K562 (cell line): ENCODE data around the gene CCDC141. TPM values are rescaled to one million over a fixed set of nuclear protein-coding genes. Genes with fewer than 3 reads are reported as not detected.

Experiments
- ATAC-seq: fragments of 200-7000 bp; cut with Tn5 transposase; 3 replicates; pipeline ENCODE4 v1.9.1; 2020; ENCODE audit warnings: moderate library complexity
- BruUV-seq: library from RNA; stranded (reverse); fragments of 400-500 nt; replicated peaks from 2 replicates; lab custom pipeline; 2021; lab: Mats Ljungman, UMichigan
- CTCF ChIA-PET: fragments of 300-600 bp; formaldehyde crosslinking; extraction: SDS; loops from one replicate; lab custom pipeline; 2021; ENCODE audit warnings: low intra/inter-chr PET ratio; lab: Yijun Ruan, JAX
- POLR2A ChIA-PET: fragments of 300-600, 350-650 bp; sonication (Branson Sonifier 250); formaldehyde crosslinking; extraction: SDS; loops from one replicate; lab custom pipeline; 2021; ENCODE audit warnings: antibody characterized with exemption, inconsistent platforms; lab: Yijun Ruan, JAX
- DNase-seq, 4 experiments: peaks; one replicate each; pipeline versions ENCODE4 v3.0.0 to v3.0.0-alpha.2; 2011 to 2018; ENCODE audit warnings: low spot score in 3 of 4, mixed read lengths in 3 of 4; ENCODE audit errors: extremely low read depth in 1 of 4
- FAIRE-seq: peaks from 2 replicates; lab custom pipeline; 2011; peaks lifted over from hg19 to GRCh38; lab: Jason Lieb, UNC
- H2AFZ ChIP-seq: 2 replicates; pipeline ENCODE4 v1.6.0; 2011; ENCODE audit warnings: low read depth, low read length, control low read depth, inconsistent platforms
- H3K27ac ChIP-seq: fragments of 200-600 bp; 3 replicates; pipeline ENCODE4 v1.8.0; 2011; ENCODE audit warnings: low read depth, mild to moderate bottlenecking, control low read depth, inconsistent platforms, low read length, moderate library complexity, mixed read lengths; ENCODE audit errors: extremely low read depth
- H3K27me3 ChIP-seq, 2 experiments: fragments of 300-600 bp in 1 of 2; 2 replicates in 1 of 2; 3 replicates in 1 of 2; pipeline versions ENCODE4 v1.6.0 to v1.8.0; 2011; ENCODE audit warnings: inconsistent platforms in 2 of 2, low read length in 2 of 2, mild to moderate bottlenecking in 1 of 2, mixed read lengths in 1 of 2, moderate library complexity in 1 of 2; ENCODE audit not compliant: control insufficient read depth in 2 of 2, insufficient read depth in 2 of 2
- H3K36me3 ChIP-seq: fragments of 300-600 bp; 3 replicates; pipeline ENCODE4 v1.8.0; 2011; ENCODE audit warnings: mild to moderate bottlenecking, low read length, inconsistent platforms; ENCODE audit not compliant: control insufficient read depth, insufficient read depth
- H3K4me1 ChIP-seq, 2 experiments: fragments of 200-600 bp in 1 of 2; replicated peaks in 1 of 2; 2 replicates in 1 of 2; 3 replicates in 1 of 2; pipeline versions ENCODE4 v1.5.1 to v1.8.0; 2011; ENCODE audit warnings: inconsistent platforms in 2 of 2, low read length in 2 of 2, mild to moderate bottlenecking in 1 of 2, mixed read lengths in 1 of 2, moderate library complexity in 1 of 2; ENCODE audit not compliant: control insufficient read depth in 2 of 2, insufficient read depth in 2 of 2
- H3K4me2 ChIP-seq: 2 replicates; pipeline ENCODE4 v1.6.1; 2011; ENCODE audit warnings: low read length, control low read depth, inconsistent platforms, mixed read lengths; ENCODE audit not compliant: insufficient read depth
- H3K4me3 ChIP-seq: fragments of 200-600 bp; sonication (generic), shearing (Covaris generic); 2 replicates; pipeline ENCODE4 v1.5.1; 2016; ENCODE audit warnings: control low read depth, inconsistent platforms
- H3K79me2 ChIP-seq: fragments of 200-600 bp; 3 replicates; pipeline ENCODE4 v1.8.0; 2011; ENCODE audit warnings: low read length, inconsistent platforms; ENCODE audit not compliant: control insufficient read depth, insufficient read depth
- H3K9ac ChIP-seq, 2 experiments: 2 replicates each; pipeline versions ENCODE4 v1.6.0 to v1.6.1; 2011; ENCODE audit warnings: low read depth in 2 of 2, low read length in 2 of 2, control low read depth in 1 of 2, inconsistent platforms in 1 of 2, mild to moderate bottlenecking in 1 of 2, mixed read lengths in 1 of 2; ENCODE audit not compliant: insufficient read depth in 1 of 2
- H3K9me1 ChIP-seq: one replicate; pipeline ENCODE4 v1.6.0; 2011; ENCODE audit warnings: inconsistent platforms, mild to moderate bottlenecking, low read length, moderate library complexity; ENCODE audit not compliant: control insufficient read depth, insufficient read depth
- H3K9me3 ChIP-seq: replicated peaks from 2 replicates; pipeline ENCODE4 v1.5.1; 2011; ENCODE audit warnings: low read depth, low read length, inconsistent platforms; ENCODE audit not compliant: control insufficient read depth, insufficient read depth
- H4K20me1 ChIP-seq: replicated peaks from 2 replicates; pipeline ENCODE4 v1.6.1; 2011; ENCODE audit warnings: low read length, inconsistent platforms, mixed read lengths; ENCODE audit not compliant: control insufficient read depth, insufficient read depth
- BRD4 ChIP-seq: fragments of 200-600 bp; sonication (generic); IDR thresholded peaks from 2 replicates; pipeline ENCODE4 v1.6.1; 2017; ENCODE audit warnings: inconsistent platforms
- C11orf30 ChIP-seq: fragments of 450-650 bp; IDR thresholded peaks from 2 replicates; pipeline ENCODE4 v1.6.1; 2016; ENCODE audit warnings: low read depth, mild to moderate bottlenecking
- DIDO1 ChIP-seq: fragments of 450-650 bp; IDR thresholded peaks from 2 replicates; pipeline ENCODE4 v1.6.1; 2016; ENCODE audit warnings: low read depth, missing biosample characterization, missing genetic modification characterization
- ETS2 ChIP-seq: IDR thresholded peaks from 2 replicates; pipeline ENCODE4 v1.6.1; 2016; ENCODE audit warnings: borderline replicate concordance, missing genetic modification characterization, mild to moderate bottlenecking, moderate library complexity, missing compliant biosample characterization; ENCODE audit not compliant: poor library complexity, severe bottlenecking
- MTF1 ChIP-seq: fragments of 250-450 bp; sonication (Bioruptor Pico); IDR thresholded peaks from 2 replicates; pipeline ENCODE4 v1.9.0; 2021; ENCODE audit warnings: moderate library complexity, mild to moderate bottlenecking, inconsistent platforms, borderline replicate concordance
- RBM14 ChIP-seq: fragments of 200-400 bp; formaldehyde crosslinking; IDR thresholded peaks from 2 replicates; pipeline ENCODE4 v1.6.1; 2018; ENCODE audit warnings: low read depth, mild to moderate bottlenecking, low read length, moderate library complexity, borderline replicate concordance; ENCODE audit not compliant: insufficient read depth
- SAFB2 ChIP-seq: fragments of 200-400 bp; formaldehyde crosslinking; IDR thresholded peaks from 2 replicates; pipeline ENCODE4 v1.6.1; 2018; ENCODE audit warnings: borderline replicate concordance, low read length, low read depth, moderate library complexity; ENCODE audit not compliant: severe bottlenecking
- SPI1 ChIP-seq: IDR thresholded peaks from 2 replicates; pipeline ENCODE4 v1.6.1; 2011; ENCODE audit warnings: low read depth, low read length, control low read depth, borderline replicate concordance
- ZBTB8A ChIP-seq: fragments of 450-650 bp; IDR thresholded peaks from 2 replicates; pipeline ENCODE4 v1.6.1; 2018; ENCODE audit warnings: mild to moderate bottlenecking, moderate library complexity; ENCODE audit not compliant: partially characterized antibody
- ZNF699 ChIP-seq: fragments of 250-450 bp; sonication (Bioruptor Pico); IDR thresholded peaks from 2 replicates; pipeline ENCODE4 v1.8.0; 2021; ENCODE audit warnings: mild to moderate bottlenecking, moderate library complexity; ENCODE audit not compliant: insufficient replicate concordance
- WGBS: fragments of 100-300 bp; shearing (Covaris generic); methylation state at CpG from one replicate; pipeline ENCODE4 v1.1.6; 2016; ENCODE audit warnings: low coverage, mixed read lengths; ENCODE audit not compliant: insufficient coverage; ENCODE audit errors: missing lambda C conversion rate; 5-methylcytosine and 5-hydroxymethylcytosine counted together
- in situ Hi-C: fragments of 300-500 bp; cut with MboI; formaldehyde crosslinking; loops from 4 replicates; pipeline ENCODE4 v1.15.0; 2018; ENCODE audit warnings: inconsistent platforms, mixed read lengths
- intact Hi-C: fragments of 100-400 bp; cut with micrococcal nuclease; formaldehyde crosslinking; loops from 2 replicates; pipeline ENCODE4 v1.14.2; 2022
- polyA plus RNA-seq, 8 experiments: library from polyadenylated mRNA; depleted of rRNA in 4 of 8; stranded (reverse) in 5 of 8; unstranded in 3 of 8; fragments of >200 nt; fragmentation: Nextera tagmentation in 2 of 8; fragmentation: Illumina TruSeq in 1 of 8; extraction: Ambion mirVana in 2 of 8; extraction: Trizol in 1 of 8; gene quantifications; 2 replicates each; pipeline versions ENCODE4 v1.2.1 to v1.2.3, GENCODE V29; 2011 to 2014; ENCODE audit warnings: inconsistent platforms in 1 of 8, missing spikeins in 1 of 8
- total RNA-seq, 7 experiments: library from RNA; depleted of rRNA in 6 of 7; stranded (reverse); fragments of >200 nt in 6 of 7; fragmentation: Illumina TruSeq in 2 of 7; extraction: Trizol in 2 of 7; gene quantifications; 2 replicates each; pipeline versions ENCODE4 v1.2.1 to v1.2.3, GENCODE V29; 2011 to 2021; ENCODE audit warnings: low replicate concordance in 1 of 7
- TF ChIP-seq, protein P1 (sequence below): IDR thresholded peaks from 2 replicates; pipeline ENCODE4 v1.6.1; 2011; ENCODE audit warnings: borderline replicate concordance, low read depth, mild to moderate bottlenecking, moderate library complexity, low read length; ENCODE audit not compliant: insufficient read depth, poor library complexity, severe bottlenecking
- TF ChIP-seq, protein P2 (sequence below): fragments of 250-450 bp; sonication (Bioruptor Pico); IDR thresholded peaks from 2 replicates; pipeline ENCODE4 v1.8.0; 2021; ENCODE audit warnings: moderate library complexity, mild to moderate bottlenecking, inconsistent platforms
- TF ChIP-seq, protein P3 (sequence below): sonication (generic); formaldehyde crosslinking; IDR thresholded peaks from 2 replicates; pipeline ENCODE4 v1.8.0; 2022; ENCODE audit warnings: mild to moderate bottlenecking, missing genetic modification reagents
- TF ChIP-seq, protein P4 (sequence below): sonication (generic); formaldehyde crosslinking; IDR thresholded peaks from 2 replicates; pipeline ENCODE4 v1.8.0; 2022; ENCODE audit warnings: mild to moderate bottlenecking, low read depth, missing genetic modification reagents

CCDC141 gene
- total and polyA plus RNA-seq, 9 of the 15 experiments (the other 6 are each of a cell fraction or from before 2014, with no cell fraction given) = 0.09 TPM; not detected in 8

DNA sequence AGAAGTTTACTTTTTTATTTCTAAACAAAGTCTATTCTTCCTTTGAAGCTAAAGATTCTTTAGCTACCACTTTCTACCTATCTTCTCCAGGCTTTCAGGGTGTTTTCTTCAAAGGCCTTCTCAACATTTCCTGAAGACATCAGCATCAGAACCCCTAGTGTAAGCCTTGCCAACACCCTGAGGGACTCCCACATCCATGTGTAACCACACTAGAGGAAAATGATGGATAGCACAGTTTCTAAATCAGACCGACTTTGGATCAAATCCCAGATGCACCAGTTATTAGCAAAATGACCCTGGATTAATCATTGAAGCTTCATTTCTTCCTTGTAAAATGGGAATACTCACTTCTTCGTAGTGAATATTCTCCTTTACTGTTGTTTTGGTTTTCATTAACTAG, 238.0 kb downstream of the CCDC141 start:
- Histone ChIP-seq H3K79me2 (no peaks in the 10 kb centered on the region), H3K4me2 (no peak overlapping the region), H2AFZ (no peak overlapping the region), H3K9ac (no peak overlapping the region), H3K4me3 (no peak overlapping the region), H3K9me3 (no peaks in the 10 kb centered on the region), H3K9me1 (no peaks in the 10 kb centered on the region), H3K36me3 (no peaks in the 10 kb centered on the region), H4K20me1 (no peaks in the 10 kb centered on the region), H3K4me1 (no peaks in the 10 kb centered on the region; a peak in 1 of 5 replicates), H3K27ac (no peak overlapping the region), H3K27me3 (no peaks in the 10 kb centered on the region)
- ATAC-seq = no peak
- in situ Hi-C loops = no loop called here
- no TSS peak for BruUV-seq
- WGBS = 2% methylated on average over 2 of the region's 2 CpGs
- POLR2A ChIA-PET = interaction anchor here (0.8 to 1.3 kb wide), 2 partner anchors 8 to 68 kb away, joined by 3 read pairs; no protein-coding TSS in a partner anchor
- no peak for DNase-seq
- intact Hi-C loops = no loop called here
- FAIRE-seq = no peak
- CTCF ChIA-PET = no interaction called here
- TF ChIP-seq SAFB2 = no peak
- TF ChIP-seq RBM14 = no peak
- TF ChIP-seq, protein P1, sequence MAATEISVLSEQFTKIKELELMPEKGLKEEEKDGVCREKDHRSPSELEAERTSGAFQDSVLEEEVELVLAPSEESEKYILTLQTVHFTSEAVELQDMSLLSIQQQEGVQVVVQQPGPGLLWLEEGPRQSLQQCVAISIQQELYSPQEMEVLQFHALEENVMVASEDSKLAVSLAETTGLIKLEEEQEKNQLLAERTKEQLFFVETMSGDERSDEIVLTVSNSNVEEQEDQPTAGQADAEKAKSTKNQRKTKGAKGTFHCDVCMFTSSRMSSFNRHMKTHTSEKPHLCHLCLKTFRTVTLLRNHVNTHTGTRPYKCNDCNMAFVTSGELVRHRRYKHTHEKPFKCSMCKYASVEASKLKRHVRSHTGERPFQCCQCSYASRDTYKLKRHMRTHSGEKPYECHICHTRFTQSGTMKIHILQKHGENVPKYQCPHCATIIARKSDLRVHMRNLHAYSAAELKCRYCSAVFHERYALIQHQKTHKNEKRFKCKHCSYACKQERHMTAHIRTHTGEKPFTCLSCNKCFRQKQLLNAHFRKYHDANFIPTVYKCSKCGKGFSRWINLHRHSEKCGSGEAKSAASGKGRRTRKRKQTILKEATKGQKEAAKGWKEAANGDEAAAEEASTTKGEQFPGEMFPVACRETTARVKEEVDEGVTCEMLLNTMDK = no peak
- TF ChIP-seq ETS2 = no peak
- TF ChIP-seq ZBTB8A = no peak
- no peak for TF ChIP-seq ZNF699 (CRISPR knock-in tag)
- no peak for TF ChIP-seq C11orf30
- TF ChIP-seq SPI1 = no peak
- TF ChIP-seq MTF1 (CRISPR knock-in tag) = no peak
- TF ChIP-seq, protein P2, sequence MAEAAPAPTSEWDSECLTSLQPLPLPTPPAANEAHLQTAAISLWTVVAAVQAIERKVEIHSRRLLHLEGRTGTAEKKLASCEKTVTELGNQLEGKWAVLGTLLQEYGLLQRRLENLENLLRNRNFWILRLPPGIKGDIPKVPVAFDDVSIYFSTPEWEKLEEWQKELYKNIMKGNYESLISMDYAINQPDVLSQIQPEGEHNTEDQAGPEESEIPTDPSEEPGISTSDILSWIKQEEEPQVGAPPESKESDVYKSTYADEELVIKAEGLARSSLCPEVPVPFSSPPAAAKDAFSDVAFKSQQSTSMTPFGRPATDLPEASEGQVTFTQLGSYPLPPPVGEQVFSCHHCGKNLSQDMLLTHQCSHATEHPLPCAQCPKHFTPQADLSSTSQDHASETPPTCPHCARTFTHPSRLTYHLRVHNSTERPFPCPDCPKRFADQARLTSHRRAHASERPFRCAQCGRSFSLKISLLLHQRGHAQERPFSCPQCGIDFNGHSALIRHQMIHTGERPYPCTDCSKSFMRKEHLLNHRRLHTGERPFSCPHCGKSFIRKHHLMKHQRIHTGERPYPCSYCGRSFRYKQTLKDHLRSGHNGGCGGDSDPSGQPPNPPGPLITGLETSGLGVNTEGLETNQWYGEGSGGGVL = no peak
- TF ChIP-seq, protein P3, sequence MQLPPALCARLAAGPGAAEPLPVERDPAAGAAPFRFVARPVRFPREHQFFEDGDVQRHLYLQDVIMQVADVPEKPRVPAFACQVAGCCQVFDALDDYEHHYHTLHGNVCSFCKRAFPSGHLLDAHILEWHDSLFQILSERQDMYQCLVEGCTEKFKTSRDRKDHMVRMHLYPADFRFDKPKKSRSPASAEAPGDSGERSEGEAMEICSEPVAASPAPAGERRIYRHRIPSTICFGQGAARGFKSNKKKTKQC (CRISPR knock-in tag) = no peak
- TF ChIP-seq DIDO1 (tag) = no peak
- TF ChIP-seq BRD4 = no peak
- TF ChIP-seq, protein P4, sequence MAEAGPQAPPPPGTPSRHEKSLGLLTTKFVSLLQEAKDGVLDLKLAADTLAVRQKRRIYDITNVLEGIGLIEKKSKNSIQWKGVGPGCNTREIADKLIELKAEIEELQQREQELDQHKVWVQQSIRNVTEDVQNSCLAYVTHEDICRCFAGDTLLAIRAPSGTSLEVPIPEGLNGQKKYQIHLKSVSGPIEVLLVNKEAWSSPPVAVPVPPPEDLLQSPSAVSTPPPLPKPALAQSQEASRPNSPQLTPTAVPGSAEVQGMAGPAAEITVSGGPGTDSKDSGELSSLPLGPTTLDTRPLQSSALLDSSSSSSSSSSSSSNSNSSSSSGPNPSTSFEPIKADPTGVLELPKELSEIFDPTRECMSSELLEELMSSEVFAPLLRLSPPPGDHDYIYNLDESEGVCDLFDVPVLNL = no peak
